ENCODE measurements around the gene GINM1.

Gene GINM1, protein sequence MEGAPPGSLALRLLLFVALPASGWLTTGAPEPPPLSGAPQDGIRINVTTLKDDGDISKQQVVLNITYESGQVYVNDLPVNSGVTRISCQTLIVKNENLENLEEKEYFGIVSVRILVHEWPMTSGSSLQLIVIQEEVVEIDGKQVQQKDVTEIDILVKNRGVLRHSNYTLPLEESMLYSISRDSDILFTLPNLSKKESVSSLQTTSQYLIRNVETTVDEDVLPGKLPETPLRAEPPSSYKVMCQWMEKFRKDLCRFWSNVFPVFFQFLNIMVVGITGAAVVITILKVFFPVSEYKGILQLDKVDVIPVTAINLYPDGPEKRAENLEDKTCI

DNA sequence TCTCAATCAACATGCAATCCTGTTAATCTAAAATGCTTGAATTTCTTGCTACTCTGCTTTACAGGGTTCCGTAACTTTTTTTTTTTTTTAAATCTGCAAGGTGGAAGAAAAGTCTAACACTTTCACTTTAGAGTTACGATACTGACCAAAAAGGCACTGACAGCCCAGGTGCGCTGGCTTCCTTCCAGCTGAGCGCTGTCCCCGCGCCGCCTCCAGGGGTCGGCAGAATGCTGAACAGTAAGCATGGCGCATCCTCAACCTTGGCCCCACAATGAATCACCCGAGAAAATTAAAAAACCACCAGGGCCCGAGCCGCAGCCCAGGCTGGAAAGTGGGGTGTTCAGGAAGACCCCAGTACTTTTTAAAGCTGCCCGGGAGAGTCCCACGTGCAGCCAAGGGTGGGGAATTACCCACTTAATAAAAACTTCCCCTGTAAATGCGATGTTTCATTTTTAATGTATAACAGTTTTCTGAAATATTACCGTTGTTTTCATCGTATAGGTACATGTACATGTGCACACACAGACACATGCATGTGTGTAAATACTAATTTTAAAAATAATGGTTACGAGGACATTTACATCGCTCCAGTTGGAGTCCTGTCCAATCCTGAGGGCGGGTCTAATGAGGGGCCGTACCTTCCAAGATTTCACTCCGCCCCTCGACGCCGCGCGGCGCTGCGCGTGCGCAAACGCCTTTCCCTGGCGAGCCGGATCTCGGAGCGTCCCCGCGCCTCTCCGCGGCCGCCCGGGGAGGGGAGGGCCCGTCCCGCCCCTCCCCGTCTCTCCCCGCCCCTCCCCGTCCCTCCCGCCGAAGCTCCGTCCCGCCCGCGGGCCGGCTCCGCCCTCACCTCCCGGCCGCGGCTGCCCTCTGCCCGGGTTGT, at the start of gene GINM1:
Gene GINM1 (plus strand): TSS at position 849 of the 883 bp plus-strand sequence. CDS start 40 bp downstream, outside the sequence.
- TF ChIP-seq, protein P1, sequence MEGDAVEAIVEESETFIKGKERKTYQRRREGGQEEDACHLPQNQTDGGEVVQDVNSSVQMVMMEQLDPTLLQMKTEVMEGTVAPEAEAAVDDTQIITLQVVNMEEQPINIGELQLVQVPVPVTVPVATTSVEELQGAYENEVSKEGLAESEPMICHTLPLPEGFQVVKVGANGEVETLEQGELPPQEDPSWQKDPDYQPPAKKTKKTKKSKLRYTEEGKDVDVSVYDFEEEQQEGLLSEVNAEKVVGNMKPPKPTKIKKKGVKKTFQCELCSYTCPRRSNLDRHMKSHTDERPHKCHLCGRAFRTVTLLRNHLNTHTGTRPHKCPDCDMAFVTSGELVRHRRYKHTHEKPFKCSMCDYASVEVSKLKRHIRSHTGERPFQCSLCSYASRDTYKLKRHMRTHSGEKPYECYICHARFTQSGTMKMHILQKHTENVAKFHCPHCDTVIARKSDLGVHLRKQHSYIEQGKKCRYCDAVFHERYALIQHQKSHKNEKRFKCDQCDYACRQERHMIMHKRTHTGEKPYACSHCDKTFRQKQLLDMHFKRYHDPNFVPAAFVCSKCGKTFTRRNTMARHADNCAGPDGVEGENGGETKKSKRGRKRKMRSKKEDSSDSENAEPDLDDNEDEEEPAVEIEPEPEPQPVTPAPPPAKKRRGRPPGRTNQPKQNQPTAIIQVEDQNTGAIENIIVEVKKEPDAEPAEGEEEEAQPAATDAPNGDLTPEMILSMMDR (IDR thresholded peaks at IDR 0.05; ENCODE audit: low read depth, low read length) = peak; percentile 67
- peak within 1 kb of the TSS; percentile 86 for H3K4me3 ChIP-seq (ENCODE audit: low read depth, low read length)

DNA sequence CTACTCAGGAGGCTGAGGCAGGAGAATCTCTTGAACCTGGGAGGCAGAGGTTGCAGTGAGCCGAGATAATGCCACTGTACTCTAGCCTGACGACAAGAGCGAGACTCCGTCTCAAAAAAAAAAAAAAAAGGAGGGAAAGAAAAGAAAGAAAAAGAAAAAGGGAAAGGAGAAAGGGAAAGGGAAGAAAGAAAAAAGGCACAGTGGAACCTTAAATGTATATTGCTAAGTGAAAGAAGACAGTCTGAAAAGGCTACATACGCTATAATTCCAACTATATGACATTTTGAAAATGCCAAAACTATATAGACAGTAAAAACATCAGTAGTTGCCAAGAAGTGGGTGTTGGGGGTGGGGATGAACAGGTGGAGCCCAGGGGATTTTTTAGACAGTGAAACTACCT, 36.5 kb upstream of the GINM1 start:
- TF ChIP-seq, protein P1 (IDR thresholded peaks at IDR 0.05; ENCODE audit: low read depth, low read length) = no peak
- H3K4me3 ChIP-seq (ENCODE audit: low read depth, low read length) = no peak overlapping the region

DNA sequence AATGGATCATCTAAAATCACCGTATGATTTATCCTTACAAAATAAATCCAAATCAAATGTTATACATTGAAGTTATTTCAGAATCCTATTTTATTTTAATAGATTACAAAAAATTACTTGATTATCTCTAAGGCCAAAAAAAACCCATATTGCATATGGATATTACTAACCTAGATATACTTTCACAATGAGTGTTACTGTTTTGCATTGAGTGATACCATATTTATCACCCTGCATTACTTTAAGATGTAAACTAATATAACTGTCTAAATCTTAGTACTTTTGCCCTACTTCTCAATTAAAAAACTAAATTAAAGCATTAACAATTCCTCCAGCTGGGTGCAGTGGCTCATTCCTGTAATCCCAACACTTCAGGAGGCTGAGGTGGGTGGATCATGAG, 31.4 kb upstream of the GINM1 start:
- TF ChIP-seq, protein P1 (IDR thresholded peaks at IDR 0.05; ENCODE audit: low read depth, low read length) = no peak
- no peak overlapping the region for H3K4me3 ChIP-seq (ENCODE audit: low read depth, low read length)

DNA sequence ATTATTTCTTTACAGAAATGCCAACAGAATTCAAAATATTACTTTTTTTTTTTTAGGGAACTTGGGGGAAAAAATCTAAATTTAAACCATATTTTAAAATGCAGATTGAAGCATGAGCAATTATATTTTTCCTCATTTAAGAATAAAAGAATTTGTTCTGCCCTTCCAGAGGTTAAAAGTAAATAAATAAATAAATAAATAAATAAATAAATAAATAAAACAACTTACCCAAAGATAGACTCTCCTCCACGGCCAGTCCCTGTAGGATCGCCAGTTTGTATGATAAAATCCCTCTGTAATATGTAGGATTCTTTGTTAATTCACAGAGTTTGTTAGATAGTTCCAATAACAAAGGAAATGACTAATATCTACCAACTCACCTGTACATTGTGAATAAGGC, 25.0 kb upstream of the GINM1 start:
- no peak overlapping the region for H3K4me3 ChIP-seq (ENCODE audit: low read depth, low read length)
- TF ChIP-seq, protein P1 (IDR thresholded peaks at IDR 0.05; ENCODE audit: low read depth, low read length) = no peak

DNA sequence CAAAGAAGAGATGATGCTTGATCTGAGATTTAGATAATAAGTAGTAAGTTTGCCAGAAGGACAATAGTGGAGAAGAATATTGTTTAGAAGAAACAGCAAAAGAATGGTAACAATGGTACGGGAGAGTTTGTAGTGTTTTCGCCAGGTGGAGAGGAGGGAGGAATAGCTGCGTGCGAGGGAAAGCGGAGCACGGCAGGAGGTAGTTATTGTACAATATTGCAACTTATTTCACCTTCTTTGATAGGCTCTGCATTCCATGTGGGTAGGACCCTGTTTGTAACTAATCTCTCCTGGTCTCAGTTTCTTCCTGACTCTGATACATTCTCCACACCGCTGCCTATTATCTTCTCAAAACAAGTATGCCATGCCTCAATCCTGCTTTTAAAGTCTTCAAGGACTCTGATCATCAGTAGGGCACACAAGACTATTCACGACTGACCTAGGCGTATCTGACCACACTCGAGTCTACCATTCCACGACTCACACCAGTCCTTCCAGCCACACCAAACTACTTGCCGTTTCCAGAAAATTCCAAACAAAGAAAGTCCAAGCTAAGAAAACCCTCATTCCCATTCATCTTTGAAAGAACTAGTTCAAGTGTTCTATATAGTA, 21.4 kb upstream of the GINM1 start:
- TF ChIP-seq, protein P1 (IDR thresholded peaks at IDR 0.05; ENCODE audit: low read depth, low read length) = no peak
- H3K4me3 ChIP-seq (ENCODE audit: low read depth, low read length) = peak overlapping the region; percentile 100

DNA sequence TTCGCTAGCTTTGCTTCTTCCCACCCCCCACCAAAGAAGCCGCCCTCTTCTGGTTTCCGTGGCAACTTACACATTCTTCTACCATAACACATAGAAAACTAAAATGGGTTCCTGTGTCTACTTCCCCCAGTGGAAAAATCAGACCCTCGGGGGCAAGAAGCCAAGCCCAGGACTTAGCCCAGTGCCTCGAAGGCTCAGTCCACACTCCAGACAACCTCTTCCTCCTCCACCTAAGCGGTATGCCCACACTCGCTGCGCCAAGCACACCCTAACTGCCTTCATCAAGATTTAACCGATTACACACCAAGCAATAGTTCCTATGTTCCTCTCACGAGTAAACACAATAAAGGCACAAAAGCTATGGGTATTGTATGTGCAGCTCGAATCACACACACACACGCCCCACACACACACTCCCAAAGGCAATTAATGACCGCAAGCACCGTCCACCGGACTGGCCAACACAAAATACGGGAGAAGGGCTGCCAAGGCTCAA, 20.9 kb upstream of the GINM1 start:
- TF ChIP-seq, protein P1 (IDR thresholded peaks at IDR 0.05; ENCODE audit: low read depth, low read length) = no peak
- H3K4me3 ChIP-seq (ENCODE audit: low read depth, low read length) = peak overlapping the region; percentile 100

All from WI38 (cell line).